Activated T-cell treated with anti-CD3 and anti-CD28 coated beads, Interleukin-2, amount 50 U/mL, for 48 hours (primary cell): ENCODE results near the gene SOBP.

Experiments
- DNase-seq, 2 experiments: peaks; one replicate each; pipeline ENCODE4 v3.0.0-alpha.2; 2020

SOBP gene

DNA sequence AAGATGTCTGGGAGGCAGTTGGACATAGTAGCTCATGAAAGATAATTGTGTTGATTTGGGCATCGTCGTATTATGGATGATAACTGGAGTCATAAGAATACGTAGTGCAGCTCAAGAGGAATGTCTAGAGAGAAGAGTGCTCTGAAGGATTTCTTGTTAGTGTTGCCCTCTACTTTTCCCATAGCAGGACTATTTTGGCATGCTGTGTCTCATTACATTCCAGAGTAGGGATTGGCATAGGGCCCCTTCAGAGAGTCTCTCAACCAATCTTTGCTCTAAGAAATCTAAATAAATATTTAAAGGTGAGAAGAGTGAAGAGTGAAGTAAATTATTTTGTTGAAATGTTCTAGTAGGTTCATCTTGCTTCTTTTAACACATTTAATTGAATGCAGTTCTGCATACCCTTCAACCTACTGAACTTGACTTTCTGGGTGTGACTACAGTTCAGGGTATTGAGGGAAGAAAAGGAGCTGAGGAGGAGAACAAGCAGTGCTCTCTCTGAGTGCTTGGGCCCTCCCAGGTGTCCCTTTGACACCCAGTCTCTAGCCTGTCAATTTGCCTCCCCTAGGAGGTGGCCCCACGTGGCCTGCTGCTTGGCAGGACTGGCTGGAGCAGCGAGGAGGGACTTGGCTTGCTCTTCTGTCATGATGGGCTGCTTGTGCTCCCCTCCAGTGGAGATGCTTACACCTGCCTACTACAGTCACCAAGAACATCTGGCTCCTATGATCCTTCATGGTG is 33.3 kb downstream of the SOBP start:
- no peak for DNase-seq

DNA sequence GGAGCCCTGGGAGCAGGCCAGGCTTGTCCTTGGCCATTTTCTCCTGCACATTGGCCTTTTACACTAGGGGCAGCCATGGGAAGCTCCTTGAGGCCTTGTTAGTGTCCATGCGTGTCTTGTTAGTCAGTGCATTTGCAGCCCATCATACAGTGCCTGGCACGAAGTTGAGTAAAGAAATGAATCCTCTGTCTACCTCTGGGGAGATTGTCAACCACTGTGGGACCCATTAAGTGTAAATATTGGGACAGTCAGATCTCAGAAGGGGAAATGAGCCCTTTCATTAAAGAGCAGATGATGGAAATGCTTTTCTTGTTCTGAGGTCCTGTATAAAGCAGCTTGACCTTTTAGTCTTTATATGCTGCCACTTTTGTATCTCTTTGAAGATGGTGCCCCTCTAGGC is 33.9 kb downstream of the SOBP start:
- DNase-seq, result no peak

DNA sequence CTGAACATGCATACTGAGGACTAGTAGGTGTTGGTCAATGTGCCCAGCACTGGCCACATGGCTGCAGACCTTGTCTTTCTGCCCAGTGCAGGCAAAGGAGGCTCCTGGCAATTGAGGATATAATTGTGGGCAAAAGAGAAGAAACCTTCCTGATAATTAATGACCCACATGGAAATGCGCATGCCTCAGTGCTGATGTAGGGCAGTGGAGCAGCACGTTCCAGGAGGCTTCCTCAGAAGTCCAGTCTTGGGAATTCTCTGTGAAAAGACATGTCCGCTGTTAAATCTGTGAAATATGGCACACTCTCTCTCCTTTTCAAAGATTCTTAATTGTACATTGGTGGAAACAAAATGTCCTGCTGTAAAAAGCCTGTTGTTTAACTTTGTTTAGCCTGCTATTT is 34.7 kb downstream of the SOBP start:
- no peak for DNase-seq

DNA sequence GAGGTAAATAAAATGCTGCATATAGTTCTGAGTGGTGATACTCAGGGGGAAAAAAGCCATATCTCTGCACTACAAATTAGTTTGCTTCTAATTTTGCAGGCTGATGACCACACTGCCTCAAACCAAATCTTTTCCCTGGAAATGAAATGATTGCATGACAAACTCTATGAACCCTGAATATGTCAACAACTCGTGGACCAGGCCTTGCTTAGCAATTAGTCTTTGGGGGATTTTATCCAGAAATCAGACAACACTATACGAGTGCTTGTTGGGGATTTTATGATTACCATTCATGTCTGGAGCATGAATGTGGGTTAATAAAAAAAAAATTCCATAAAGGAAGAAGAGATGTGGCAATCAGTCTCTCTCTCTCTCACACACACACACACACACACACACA is 42.0 kb downstream of the SOBP start:
- no peak for DNase-seq

DNA sequence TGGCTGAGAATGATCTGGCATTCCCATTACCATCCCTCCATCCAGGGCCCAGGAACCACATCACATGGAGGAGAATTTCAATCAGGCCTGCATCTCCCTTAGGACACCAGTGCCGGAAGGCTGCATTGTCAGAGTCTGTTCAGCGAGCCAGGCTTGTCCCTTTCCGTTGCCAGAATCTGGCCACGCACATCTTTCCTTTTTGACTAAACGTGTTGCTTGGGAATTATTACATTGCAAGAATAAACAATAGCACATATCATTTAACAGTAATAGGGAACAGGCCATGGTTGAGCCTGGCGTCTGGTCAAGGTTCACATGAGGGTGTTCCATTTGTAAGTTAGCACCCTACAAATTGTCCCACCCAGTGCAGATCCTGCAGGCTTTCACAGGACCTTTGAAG is 42.8 kb downstream of the SOBP start:
- DNase-seq, result no peak

DNA sequence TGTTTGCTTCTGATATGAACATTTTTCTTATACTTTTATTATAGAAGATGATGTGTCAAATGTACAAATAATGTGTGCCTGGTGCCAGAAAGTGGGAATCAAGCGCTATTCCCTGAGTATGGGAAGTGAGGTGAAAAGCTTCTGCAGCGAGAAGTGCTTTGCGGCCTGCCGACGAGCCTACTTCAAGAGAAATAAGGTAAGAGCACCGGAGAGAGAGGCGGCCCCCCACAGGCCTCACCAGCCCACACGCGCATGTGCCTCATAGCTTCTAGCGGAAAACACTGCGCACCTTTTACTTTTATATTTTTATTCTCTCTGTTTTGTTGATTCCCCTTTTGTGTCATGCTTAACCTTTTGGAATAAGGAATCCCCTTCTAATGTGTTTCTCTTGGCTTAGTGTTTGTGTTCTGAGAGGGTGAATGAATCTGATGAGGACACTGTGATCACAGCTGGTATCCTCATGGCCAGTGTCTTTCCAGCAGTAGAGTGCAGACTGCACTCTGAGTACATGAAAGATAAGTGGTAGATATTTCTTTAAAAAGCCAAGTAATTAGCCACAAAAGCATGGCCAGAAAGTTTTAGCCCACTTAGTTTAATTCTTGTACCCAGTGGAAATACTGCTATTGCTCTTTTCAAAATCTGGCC is 43.6 kb downstream of the SOBP start:
- no peak for DNase-seq

DNA sequence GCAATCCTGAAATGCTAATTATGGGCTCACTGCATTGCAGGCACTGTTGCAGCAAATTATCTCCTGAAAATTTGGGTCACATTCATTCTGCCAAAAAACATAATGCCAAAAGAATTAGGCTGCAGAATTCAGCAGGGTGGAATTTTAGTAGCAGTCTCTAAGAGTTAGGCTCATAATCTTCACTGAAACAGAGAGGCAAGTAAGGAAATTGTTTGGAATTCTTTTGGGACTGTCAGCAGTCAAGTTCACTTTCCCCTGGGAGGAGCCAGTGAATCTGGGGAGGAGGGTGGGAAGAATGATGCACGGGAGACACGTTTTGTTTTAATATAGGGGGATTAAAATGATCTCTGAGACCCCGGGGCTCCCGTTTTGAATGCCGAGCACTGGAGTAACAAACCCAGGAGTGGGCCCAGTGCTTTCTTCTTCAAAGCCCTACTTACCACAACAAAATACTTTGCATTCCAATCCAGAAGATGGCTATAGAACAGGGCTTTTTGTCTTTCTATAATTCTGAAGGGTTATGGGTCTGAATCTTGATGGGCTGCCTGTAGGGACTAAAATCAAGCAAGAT is 44.7 kb downstream of the SOBP start:
- DNase-seq, result no peak

DNA sequence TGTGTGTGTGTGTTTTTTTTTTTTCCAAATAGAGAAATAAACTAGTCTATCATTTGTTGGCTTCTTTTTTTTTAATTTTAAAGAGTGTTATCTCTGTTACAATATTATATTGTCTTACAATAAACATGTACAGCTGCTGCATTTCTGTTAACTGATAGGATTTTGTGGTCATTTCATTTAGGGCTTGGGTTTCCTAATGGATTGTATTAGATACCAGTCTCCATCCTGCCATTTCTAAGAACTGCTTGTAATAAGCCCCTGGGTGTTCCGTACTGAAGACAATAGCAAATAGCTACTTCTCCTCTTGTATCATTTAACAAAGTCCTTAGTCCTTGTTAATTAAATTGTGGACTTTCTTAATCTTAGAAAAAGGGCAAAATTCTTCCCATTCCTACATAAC is 45.7 kb downstream of the SOBP start:
- no peak for DNase-seq

DNA sequence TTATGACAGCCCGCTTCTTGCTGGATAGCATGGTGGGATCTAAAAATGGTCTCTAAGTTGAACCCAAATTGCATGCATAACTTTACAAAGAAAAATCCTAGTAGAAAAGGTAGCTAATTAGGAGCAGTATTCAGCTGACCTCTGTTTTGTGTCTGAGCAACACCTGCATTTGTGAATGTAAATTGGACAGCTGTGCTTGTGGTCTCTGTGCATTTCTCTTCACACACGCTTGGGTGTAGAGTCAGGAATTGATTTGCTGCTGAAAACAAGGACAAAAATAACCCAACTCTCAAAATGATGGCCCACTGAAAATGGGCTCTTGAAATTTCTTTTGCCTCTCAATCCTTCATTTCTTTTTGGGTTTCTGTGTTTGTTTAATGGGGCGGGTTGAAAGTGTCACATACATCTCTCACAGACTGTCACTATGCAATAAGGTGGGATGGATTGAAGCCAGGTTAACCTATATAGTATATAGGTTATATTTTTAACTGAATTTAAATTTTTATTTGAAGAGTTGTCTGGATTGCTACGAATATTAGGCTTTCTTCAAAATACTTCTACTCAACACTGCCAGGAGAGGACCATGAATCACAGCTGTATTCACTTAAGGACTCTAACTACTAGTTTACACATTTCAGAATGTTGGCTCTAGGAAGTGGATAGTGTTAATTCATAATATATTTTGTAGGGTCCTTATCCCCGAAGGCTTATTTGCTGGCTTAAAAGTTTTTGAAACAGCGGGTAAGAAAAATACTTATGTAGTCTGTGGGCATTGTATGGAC is 46.5 kb downstream of the SOBP start:
- DNase-seq, result no peak

DNA sequence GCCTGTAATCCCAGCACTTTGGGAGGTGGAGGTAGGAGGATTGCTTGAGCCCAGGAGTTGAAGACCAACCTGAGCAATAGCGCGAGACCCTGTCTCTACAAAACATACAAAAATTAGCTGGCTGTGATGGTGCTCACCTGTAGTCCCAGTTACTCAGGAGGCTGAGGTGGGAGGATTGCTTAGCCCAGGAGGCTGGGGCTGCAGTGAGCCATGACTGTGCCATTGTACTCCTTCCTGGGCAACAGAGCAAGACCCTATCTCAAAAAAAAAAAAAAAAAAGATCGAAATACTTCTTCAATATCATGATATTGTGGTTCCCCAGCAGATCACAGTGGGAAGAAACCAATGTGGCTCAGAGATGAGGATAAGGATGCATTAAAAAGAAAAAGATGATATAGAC is 47.6 kb downstream of the SOBP start:
- no peak for DNase-seq

DNA sequence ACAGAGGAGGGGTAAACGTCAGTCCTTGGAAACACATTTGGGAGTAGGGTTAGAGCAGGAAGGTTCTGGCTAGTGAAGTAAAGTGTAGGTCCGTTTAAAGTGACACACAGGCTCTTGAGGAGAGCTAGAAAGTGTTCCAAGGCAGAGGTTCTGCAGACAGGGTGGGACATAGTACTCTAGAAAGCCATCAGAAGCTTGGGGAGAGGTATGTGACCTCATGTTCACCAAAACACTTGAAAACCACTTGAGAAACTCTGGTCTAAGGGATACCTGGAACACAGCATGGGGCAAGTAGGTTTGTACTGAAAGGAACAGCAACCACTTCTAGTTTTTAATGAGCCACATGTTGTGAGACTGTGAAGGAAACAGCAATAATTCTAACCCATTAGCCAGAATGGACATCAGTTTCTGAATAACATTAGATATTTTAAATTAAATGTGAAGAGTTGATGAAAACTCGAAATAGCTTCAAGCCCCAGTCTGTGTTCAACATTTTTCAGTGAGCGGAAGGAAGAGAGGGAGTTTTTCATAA is 49.0 kb downstream of the SOBP start:
- no peak for DNase-seq

DNA sequence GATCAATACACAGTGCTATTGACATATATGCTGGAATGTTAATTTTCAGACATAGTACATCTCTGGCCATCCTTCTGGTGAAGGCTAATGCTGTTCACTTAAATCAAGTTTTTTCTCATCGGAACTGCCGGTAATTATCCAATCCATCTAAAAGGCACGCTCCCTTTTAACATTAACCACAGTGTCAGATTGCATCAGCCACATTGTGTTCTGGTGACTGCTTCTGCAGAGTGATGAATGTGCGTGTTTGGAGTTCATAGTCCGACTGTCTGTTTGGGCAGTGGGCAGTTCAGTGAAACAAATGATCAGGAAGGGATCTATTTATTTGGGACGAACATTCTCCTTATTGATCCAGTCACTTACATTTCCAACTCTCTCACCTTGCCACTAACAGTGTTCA is 49.5 kb downstream of the SOBP start:
- DNase-seq, result no peak

DNA sequence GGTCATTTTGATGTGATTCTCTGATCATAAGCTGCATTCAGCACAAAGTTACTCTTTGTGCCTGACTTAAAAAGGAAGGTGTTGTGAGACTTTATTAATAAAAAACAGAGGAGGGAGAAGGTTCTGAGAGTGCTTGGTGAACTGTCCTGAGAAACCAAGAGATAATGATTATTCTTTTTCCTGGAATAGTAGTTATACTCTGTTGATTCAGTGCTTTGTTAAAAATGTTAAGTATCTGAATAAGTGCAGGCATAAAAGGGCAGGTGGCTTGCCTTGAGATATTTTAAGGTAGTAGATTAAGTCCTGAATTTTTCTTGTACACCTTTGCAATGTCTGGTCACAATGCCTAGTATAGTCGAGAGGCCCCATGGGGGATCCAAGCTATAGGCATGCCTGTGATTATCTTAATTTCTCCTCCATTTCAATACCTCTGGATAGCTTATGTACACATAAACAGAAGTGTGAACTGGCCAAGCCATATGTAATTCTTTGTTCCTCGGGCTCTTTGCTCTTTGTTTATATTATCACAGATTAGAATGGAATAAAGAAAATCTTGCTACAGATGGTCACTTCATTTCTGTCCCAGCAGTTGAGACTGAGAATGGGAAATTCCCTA is 50.0 kb downstream of the SOBP start:
- no peak for DNase-seq

DNA sequence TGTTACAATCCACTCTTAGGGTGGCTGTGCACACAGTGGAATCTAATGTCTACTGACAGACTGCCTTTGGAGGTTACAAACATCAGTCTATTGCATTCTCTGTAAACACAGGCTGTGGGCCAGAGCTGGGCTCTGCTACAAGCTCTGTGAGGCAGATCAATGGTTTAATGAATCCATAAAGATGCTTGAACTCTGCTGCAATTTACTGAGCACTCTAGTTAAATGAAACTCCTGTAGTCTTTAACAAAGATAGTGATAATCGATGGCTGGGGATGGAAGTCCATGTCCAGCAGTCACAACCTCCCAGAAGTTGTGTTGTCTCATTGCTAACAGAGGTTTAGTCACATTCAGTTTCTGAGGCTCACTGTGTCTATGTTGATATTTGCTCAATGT is 50.5 kb downstream of the SOBP start:
- DNase-seq, result no peak

DNA sequence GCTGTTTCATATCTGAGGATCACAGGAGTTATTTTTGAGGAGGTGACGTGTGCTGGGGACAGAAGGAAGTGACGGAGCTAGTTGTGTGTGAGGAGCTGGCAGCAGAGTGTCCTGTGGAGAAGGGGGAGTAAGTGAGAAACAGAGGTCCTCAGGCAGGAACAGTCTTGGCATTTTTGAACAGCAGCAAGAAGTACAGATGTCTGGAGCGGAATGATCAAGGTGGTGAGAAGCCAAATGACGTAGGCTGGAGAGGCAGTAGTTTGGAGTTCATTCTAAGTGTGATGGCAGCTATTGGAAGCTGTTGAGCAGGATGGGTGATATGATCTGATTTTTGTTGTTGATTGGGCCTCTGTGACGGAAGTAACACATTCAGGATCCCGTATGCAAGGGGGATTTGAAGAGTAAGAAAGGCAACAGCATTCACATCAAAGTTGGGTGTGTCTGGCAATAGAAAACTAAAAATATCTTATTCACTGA is 52.3 kb downstream of the SOBP start:
- DNase-seq, result no peak

DNA sequence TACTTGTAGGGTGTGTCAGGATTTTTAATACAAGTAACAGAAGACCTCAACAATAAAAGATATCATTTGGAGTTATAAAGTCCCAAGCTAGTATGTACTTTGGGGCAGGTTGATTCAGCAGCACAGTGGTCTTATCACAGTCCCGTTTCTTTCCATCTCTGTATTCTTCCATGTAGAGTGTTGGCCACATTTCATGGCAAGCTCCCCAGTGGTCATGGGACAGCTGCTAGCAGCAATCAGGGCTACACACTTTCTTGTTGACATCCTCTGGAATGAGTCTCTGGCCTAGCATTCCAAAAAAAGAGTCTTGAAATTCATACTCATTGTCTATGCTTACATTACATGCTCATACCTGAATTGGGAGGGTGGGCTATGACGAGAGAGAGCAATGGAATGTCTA is 53.2 kb downstream of the SOBP start:
- DNase-seq, result no peak

DNA sequence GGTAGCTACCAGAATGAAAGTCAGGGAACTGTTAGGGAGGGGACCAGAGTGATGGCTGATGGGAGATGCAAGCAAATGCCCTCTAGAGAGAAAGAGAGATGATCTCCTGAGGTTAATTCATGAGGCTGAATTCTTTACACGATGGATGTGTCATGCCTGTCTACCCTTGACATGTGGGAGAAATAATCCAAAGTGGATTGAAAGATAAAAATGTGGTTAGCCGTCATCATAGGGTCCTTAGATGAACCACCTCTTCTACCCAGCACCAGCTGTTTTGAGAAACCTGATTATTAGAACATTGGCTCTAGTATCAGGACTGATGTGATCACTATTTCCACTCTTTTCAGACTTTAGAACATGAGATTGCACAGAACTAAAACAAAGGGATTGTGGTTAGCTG is 53.6 kb downstream of the SOBP start:
- no peak for DNase-seq

DNA sequence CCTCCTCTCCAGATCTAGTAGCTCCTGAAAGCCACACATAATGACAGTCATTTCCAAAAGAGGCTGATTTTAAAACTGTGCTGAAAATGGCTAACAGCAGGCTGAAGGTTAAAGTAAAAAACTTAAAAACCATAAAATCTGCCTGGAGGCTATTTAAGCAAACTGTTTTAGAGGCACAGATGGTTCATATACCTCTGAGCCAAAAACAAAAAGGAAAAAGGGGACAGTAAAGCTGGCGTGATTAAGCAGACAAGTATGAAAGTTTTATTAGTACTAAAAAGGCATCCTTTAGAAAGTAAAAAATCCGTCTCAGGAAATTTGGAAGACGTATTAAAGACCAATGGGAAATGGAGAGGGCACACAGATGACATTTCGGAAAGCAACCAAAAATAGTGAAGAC is 55.8 kb downstream of the SOBP start:
- DNase-seq, result no peak

DNA sequence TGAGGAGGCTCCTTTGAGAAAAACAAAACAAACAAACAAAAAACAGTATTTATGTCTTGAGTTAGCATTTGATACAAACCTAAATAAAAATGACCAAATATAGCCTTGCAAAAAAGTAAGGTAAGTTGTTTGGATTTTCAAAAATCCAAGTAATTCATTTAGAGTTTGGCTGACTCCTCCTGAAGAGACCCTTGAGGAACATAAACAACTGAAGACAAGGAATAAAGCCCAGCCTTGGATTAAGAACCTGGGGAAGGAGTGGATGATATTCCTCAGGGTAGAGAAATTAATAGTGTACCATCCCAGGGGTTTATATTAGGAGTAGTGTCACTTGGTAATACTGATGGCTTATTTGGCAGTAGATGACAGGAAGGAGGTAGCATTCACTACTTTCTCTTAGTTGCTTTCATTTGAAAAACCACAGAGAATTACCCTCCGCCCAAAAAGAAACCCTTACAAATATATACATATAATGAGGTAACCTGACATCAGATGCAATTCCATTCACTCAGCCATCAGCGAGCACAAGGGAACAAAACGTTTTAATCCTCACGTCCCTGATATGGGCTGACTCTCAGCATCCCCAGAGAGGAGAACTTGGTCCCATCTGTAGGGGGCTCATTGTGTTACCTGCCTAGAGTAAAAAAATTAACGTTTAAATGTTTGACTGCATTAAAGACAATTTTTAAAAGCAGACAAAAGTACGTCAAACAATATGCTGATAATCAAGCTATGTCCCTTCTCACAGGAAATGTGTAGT is 57.0 kb downstream of the SOBP start:
- no peak for DNase-seq

DNA sequence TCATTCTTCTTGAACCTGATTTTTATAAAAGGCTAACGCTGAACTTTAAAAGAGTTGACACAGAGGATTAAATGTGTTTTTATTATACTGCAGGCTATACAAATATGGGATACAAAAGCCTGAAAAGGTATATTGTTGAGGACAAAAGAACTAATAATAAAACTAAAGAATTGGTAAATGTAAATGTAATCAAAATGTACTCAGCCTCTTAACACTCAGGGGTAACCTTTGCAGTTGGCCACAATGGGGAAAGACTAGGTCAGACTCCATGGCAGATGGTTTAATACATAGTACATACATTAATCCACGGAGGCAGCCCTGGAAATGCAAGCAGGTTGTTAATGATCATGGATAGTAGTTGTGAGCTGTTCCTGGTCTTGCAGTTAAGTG is 57.5 kb downstream of the SOBP start:
- DNase-seq, result no peak

DNA sequence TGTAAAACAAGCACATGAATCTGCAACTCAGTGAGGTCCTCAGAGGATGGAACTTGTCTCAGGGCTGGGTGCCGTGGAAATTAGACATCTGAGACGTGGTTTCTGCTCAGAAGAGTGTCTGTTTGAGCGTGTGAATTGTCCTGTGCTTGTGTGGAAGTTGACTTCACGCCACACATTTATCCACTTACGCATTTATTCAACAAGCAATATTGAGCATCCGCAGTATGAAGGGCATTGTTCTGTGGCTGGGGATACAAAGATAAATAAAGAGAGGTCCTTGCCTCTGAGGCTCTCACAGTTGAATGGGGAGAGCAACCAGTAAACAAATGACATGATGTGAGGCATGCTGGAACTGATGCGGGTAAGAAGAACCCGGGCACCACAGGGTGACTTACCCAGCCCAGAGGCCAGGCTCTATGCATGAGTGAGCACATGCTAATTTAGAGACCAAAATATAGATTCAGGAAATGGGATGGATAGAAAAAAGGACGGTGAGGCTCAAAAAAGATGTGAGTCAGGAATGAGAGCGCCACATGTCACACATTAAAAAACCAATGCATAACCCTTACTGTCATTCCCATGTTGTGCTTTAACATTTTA is 60.4 kb downstream of the SOBP start:
- DNase-seq, result no peak

DNA sequence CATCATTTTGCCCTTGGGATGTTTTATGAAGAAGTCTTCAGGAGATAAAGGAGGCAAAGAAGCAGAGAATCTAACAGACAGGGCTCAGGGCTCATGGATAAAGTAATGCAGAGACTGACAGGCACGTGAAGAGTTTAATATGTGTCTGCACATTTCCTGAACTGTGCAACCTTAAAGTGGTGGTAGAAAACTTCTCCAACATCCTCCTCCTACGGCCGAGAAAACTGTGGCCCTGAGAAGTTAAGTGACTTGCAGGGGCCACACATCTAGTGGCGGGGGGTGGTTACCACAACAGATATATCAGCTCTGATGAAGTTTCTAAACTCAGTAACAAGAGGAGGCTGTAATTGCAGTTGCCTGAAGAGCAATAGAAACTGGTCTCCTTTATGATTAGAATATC is 61.0 kb downstream of the SOBP start:
- DNase-seq, result no peak
